Calu3 (cell line): ENCODE data around the gene C22orf15. TPM values are rescaled to one million over a fixed set of nuclear protein-coding genes. Genes with fewer than 3 reads are reported as not detected.

Experiments
- BruUV-seq: library from RNA; stranded (reverse); fragments of 400-500 nt; replicated peaks from 2 replicates; lab custom pipeline; 2021; lab: Mats Ljungman, UMichigan
- CTCF ChIA-PET: fragments of 300-600 bp; sonication (Branson Sonifier 250); formaldehyde crosslinking; loops from one replicate; lab custom pipeline; 2022; ENCODE audit warnings: antibody characterized with exemption; lab: Charles Lee
- DNase-seq: peaks from one replicate; pipeline ENCODE4 v3.0.0; 2022
- H3K27ac Mint-ChIP-seq: one replicate; pipeline ENCODE4 v1.8.0; 2022; ENCODE audit warnings: mixed read lengths; ENCODE audit not compliant: unreplicated experiment
- H3K27me3 Mint-ChIP-seq: one replicate; pipeline ENCODE4 v1.8.0; 2022; ENCODE audit warnings: mixed read lengths; ENCODE audit not compliant: unreplicated experiment
- H3K36me3 Mint-ChIP-seq: one replicate; pipeline ENCODE4 v1.8.0; 2022; ENCODE audit warnings: mild to moderate bottlenecking, moderate library complexity, mixed read lengths; ENCODE audit not compliant: insufficient read depth, unreplicated experiment
- H3K4me1 Mint-ChIP-seq: one replicate; pipeline ENCODE4 v1.8.0; 2022; ENCODE audit warnings: mild to moderate bottlenecking, low read depth, mixed read lengths; ENCODE audit not compliant: unreplicated experiment
- H3K4me3 Mint-ChIP-seq: one replicate; pipeline ENCODE4 v1.8.0; 2022; ENCODE audit warnings: mild to moderate bottlenecking, low read depth, moderate library complexity, mixed read lengths; ENCODE audit not compliant: unreplicated experiment
- H3K9me3 Mint-ChIP-seq: one replicate; pipeline ENCODE4 v1.8.0; 2022; ENCODE audit warnings: low read depth, mixed read lengths; ENCODE audit not compliant: unreplicated experiment
- CTCF ChIP-seq: fragments of 200-600 bp; IDR thresholded peaks from one replicate; pipeline ENCODE4 v1.8.0; 2022; ENCODE audit warnings: antibody characterized with exemption; ENCODE audit not compliant: unreplicated experiment
- intact Hi-C: fragments of 100-400 bp; cut with micrococcal nuclease; formaldehyde crosslinking; loops from one replicate; pipeline ENCODE4 v1.10.0; 2022; ENCODE audit not compliant: unreplicated experiment
- total RNA-seq: library from RNA; stranded (reverse); gene quantifications from 2 replicates; pipeline ENCODE4 v1.2.3, GENCODE V29; 2022

The C22orf15 gene
- total RNA-seq, 1 experiment from 2014 or later, result not detected

GRCh38 chr22:23743303-23743705, 19.5 kb upstream of the C22orf15 start:
- peaks cover 17% of the 10 kb centered on the region for H3K36me3 Mint-ChIP-seq
- no TSS peak for BruUV-seq
- intact Hi-C loops, result no loop called here
- no peaks in the 10 kb centered on the region for H3K9me3 Mint-ChIP-seq
- H3K27me3 Mint-ChIP-seq, result no peaks in the 10 kb centered on the region
- no peak for DNase-seq
- CTCF ChIA-PET, result interaction anchor here (0.6 kb wide), 1 partner anchor 129 kb away, joined by 3 read pairs; no protein-coding TSS in a partner anchor
- H3K4me3 Mint-ChIP-seq, result no peak overlapping the region
- H3K27ac Mint-ChIP-seq, result no peak overlapping the region
- H3K4me1 Mint-ChIP-seq, result peaks cover 15% of the 10 kb centered on the region
- TF ChIP-seq CTCF, result no peak

- Mint-ChIP-seq H3K9me3 (no peaks in the 10 kb centered on the region), H3K4me3 (no peak overlapping the region), H3K27me3 (no peaks in the 10 kb centered on the region), H3K27ac (no peak overlapping the region), H3K4me1 (peaks cover 15% of the 10 kb centered on the region), H3K36me3 (peaks cover 17% of the 10 kb centered on the region)
- CTCF ChIA-PET, result no interaction called here
- no peak for DNase-seq
- BruUV-seq, result no TSS peak
- intact Hi-C loops, result no loop called here
- no peak for TF ChIP-seq CTCF
These were observed 18.8 kb upstream of the C22orf15 start for GRCh38 chr22:23744001-23744400.

GRCh38 chr22:23744485-23744884, 18.3 kb upstream of the C22orf15 start:
- no peaks in the 10 kb centered on the region for H3K9me3 Mint-ChIP-seq
- no peak overlapping the region for H3K27ac Mint-ChIP-seq
- peaks cover 17% of the 10 kb centered on the region for H3K36me3 Mint-ChIP-seq
- intact Hi-C loops, result no loop called here
- no peak overlapping the region for H3K4me3 Mint-ChIP-seq
- DNase-seq, result no peak
- no peak for TF ChIP-seq CTCF
- H3K27me3 Mint-ChIP-seq, result no peaks in the 10 kb centered on the region
- peaks cover 16% of the 10 kb centered on the region for H3K4me1 Mint-ChIP-seq
- CTCF ChIA-PET, result no interaction called here
- BruUV-seq, result no TSS peak

GRCh38 chr22:23745791-23746190, 17.0 kb upstream of the C22orf15 start:
- peak overlapping the region; percentile 50 for H3K27ac Mint-ChIP-seq
- peaks cover 29% of the 10 kb centered on the region for H3K4me1 Mint-ChIP-seq
- no peak for TF ChIP-seq CTCF
- BruUV-seq, result no TSS peak
- H3K27me3 Mint-ChIP-seq, result no peaks in the 10 kb centered on the region
- intact Hi-C loops, result no loop called here
- no peaks in the 10 kb centered on the region for H3K9me3 Mint-ChIP-seq
- CTCF ChIA-PET, result interaction anchor here (0.7 kb wide), 1 partner anchor 229 kb away, joined by 5 read pairs; no protein-coding TSS in a partner anchor
- H3K4me3 Mint-ChIP-seq, result no peak overlapping the region
- DNase-seq, result no peak
- H3K36me3 Mint-ChIP-seq, result peaks cover 22% of the 10 kb centered on the region
